NT2/D1 (cell line): ENCODE measurements around the gene NFIL3.

ENCODE experiments used
- SUZ12 ChIP-seq: IDR thresholded peaks from 2 replicates; pipeline ENCODE4 v1.6.1; 2011; ENCODE audit not compliant: insufficient read length, insufficient read depth; ENCODE audit errors: extremely low read depth
- YY1 ChIP-seq: IDR thresholded peaks from 2 replicates; pipeline ENCODE4 v1.6.1; 2011; ENCODE audit not compliant: insufficient read length, insufficient read depth

DNA sequence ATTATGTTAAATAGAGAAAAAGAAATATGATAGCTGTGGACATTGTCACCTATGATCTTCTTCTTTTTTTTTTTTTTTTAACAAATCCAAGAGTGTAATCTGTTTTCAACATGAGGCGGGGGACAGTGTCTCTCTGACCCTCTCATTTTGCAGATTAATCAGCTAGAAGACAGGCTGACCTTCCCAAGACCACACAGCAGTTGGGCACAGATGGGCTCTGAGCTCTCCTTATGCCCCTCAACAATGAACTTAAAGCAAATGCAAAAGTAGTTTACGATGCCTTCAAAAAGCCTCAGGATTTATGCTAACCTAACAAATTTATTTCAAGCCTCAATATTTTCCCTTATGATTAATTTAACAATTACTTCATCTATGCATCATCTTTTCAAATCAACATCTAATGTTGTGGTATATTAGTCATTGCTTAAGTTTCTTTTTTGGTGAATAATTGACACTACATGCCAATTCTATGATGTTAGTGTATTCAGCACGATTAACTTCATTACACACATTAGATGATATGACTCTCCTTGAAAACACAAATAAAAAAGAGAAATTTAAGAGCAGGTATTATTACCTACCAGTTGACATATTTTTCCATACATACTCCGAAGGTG, 7.4 kb downstream of the NFIL3 start:
- TF ChIP-seq YY1, result no peak
- no peak for TF ChIP-seq SUZ12
